GM23338 (cell line): ENCODE measurements around the gene GAB2. TPM values are rescaled to one million over a fixed set of nuclear protein-coding genes. Genes with fewer than 3 reads are reported as not detected.

Experiments
- ATAC-seq: fragments of 200-7000 bp; cut with Tn5 transposase; 3 replicates; pipeline ENCODE4 v1.9.1; 2020
- DNase-seq: peaks from one replicate; pipeline ENCODE4 v3.0.0-alpha.2; 2015; ENCODE audit warnings: low spot score
- H2AFZ ChIP-seq: fragments of 200-600 bp; sonication (generic); 2 replicates; pipeline ENCODE4 v1.8.0; 2016; ENCODE audit warnings: antibody characterized with exemption, mild to moderate bottlenecking, moderate library complexity
- H3F3A ChIP-seq: fragments of 200-600 bp; sonication (generic); replicated peaks from 2 replicates; pipeline ENCODE4 v1.8.0; 2017; ENCODE audit warnings: antibody characterized with exemption, mixed run types, low read depth
- H3K27ac ChIP-seq: fragments of 200-600 bp; sonication (generic); 2 replicates; pipeline ENCODE4 v1.6.1; 2016; ENCODE audit warnings: low read depth
- H3K27me3 ChIP-seq: fragments of 200-600 bp; sonication (generic); 2 replicates; pipeline ENCODE4 v1.8.0; 2016; ENCODE audit warnings: mild to moderate bottlenecking, mixed run types, moderate library complexity; ENCODE audit not compliant: insufficient read depth
- H3K36me3 ChIP-seq: fragments of 200-600 bp; sonication (generic); 2 replicates; pipeline ENCODE4 v1.8.0; 2016; ENCODE audit warnings: mild to moderate bottlenecking; ENCODE audit not compliant: insufficient read depth
- H3K4me1 ChIP-seq: fragments of 200-600 bp; sonication (generic); 2 replicates; pipeline ENCODE4 v1.8.0; 2016; ENCODE audit warnings: mild to moderate bottlenecking, moderate library complexity; ENCODE audit not compliant: insufficient read depth
- H3K4me2 ChIP-seq: fragments of 200-600 bp; sonication (generic); 2 replicates; pipeline ENCODE4 v1.7.1; 2017; ENCODE audit warnings: mixed run types
- H3K4me3 ChIP-seq: fragments of 200-600 bp; sonication (generic); 2 replicates; pipeline ENCODE4 v1.6.1; 2016; ENCODE audit warnings: mixed run types
- H3K79me2 ChIP-seq: fragments of 200-600 bp; sonication (generic); replicated peaks from 2 replicates; pipeline ENCODE4 v1.8.0; 2017; ENCODE audit warnings: mild to moderate bottlenecking; ENCODE audit not compliant: insufficient read depth
- H3K9me2 ChIP-seq: fragments of 200-600 bp; sonication (generic); 2 replicates; pipeline ENCODE4 v1.8.0; 2017; ENCODE audit not compliant: insufficient read depth
- H4K20me1 ChIP-seq: fragments of 200-600 bp; sonication (generic); replicated peaks from 2 replicates; pipeline ENCODE4 v1.8.0; 2017; ENCODE audit warnings: mild to moderate bottlenecking; ENCODE audit not compliant: insufficient read depth
- H3K27ac Mint-ChIP-seq: 2 replicates; pipeline ENCODE4 v1.8.0; 2020; ENCODE audit warnings: inconsistent platforms, mild to moderate bottlenecking, moderate library complexity, mixed read lengths
- H3K27me3 Mint-ChIP-seq: 3 replicates; pipeline ENCODE4 v1.8.0; 2022; ENCODE audit warnings: low read depth, mild to moderate bottlenecking, moderate library complexity, mixed read lengths, inconsistent platforms; ENCODE audit not compliant: insufficient read depth, poor library complexity
- H3K36me3 Mint-ChIP-seq: 3 replicates; pipeline ENCODE4 v1.8.0; 2021; ENCODE audit warnings: low read depth, mild to moderate bottlenecking, inconsistent platforms, moderate library complexity, mixed read lengths
- H3K4me1 Mint-ChIP-seq: 3 replicates; pipeline ENCODE4 v1.8.0; 2020; ENCODE audit warnings: mild to moderate bottlenecking, inconsistent platforms, mixed read lengths
- H3K4me3 Mint-ChIP-seq: 3 replicates; pipeline ENCODE4 v1.8.0; 2021; ENCODE audit warnings: moderate library complexity, mild to moderate bottlenecking, inconsistent platforms, mixed read lengths
- H3K9me3 Mint-ChIP-seq: 3 replicates; pipeline ENCODE4 v1.8.0; 2020; ENCODE audit warnings: moderate library complexity, mild to moderate bottlenecking, inconsistent platforms, mixed read lengths
- CREB1 ChIP-seq: fragments of 250-450 bp; sonication (Bioruptor Pico); IDR thresholded peaks from 2 replicates; pipeline ENCODE4 v1.5.0; 2020; ENCODE audit warnings: low read depth, mild to moderate bottlenecking, moderate library complexity
- CTCF ChIP-seq, 2 experiments: fragments of 200-600 bp in 1 of 2; sonication (generic) in 1 of 2; conservative IDR thresholded peaks; 2 replicates each; pipeline versions ENCODE4 v1.5.1 to v1.6.1; 2016 to 2017; ENCODE audit warnings: antibody characterized with exemption in 2 of 2, low read depth in 2 of 2, mild to moderate bottlenecking in 2 of 2, moderate library complexity in 1 of 2
- ETS1 ChIP-seq: IDR thresholded peaks from 2 replicates; pipeline ENCODE4 v1.6.1; 2016; ENCODE audit warnings: antibody characterized with exemption
- EZH2 ChIP-seq: fragments of 200-600 bp; sonication (generic); IDR thresholded peaks from one replicate; pipeline ENCODE4 v1.8.0; 2017; ENCODE audit warnings: antibody characterized with exemption, mild to moderate bottlenecking, low read depth; ENCODE audit not compliant: unreplicated experiment
- EZH2phosphoT487 ChIP-seq: fragments of 200-600 bp; sonication (generic); IDR thresholded peaks from one replicate; pipeline ENCODE4 v1.8.1; 2018; ENCODE audit warnings: antibody characterized with exemption; ENCODE audit not compliant: unreplicated experiment
- JUNB ChIP-seq: IDR thresholded peaks from one replicate; pipeline ENCODE4 v1.6.1; 2016; ENCODE audit warnings: antibody characterized with exemption; ENCODE audit not compliant: unreplicated experiment
- NANOG ChIP-seq: IDR thresholded peaks from 2 replicates; pipeline ENCODE4 v1.6.1; 2016; ENCODE audit warnings: antibody characterized with exemption, borderline replicate concordance
- POLR2AphosphoS5 ChIP-seq: IDR thresholded peaks from 2 replicates; pipeline ENCODE4 v1.6.1; 2016; ENCODE audit warnings: antibody characterized with exemption, low read depth
- REST ChIP-seq: IDR thresholded peaks from one replicate; pipeline ENCODE4 v1.6.1; 2018; ENCODE audit warnings: antibody characterized with exemption; ENCODE audit not compliant: unreplicated experiment
- STAT1 ChIP-seq: IDR thresholded peaks from one replicate; pipeline ENCODE4 v1.6.1; 2016; ENCODE audit warnings: antibody characterized with exemption; ENCODE audit not compliant: unreplicated experiment
- ZNF114 ChIP-seq: fragments of 250-450 bp; sonication (Bioruptor Pico); IDR thresholded peaks from 2 replicates; pipeline ENCODE4 v1.5.0; 2020; ENCODE audit warnings: mild to moderate bottlenecking, moderate library complexity
- ZNF331 ChIP-seq: fragments of 250-450 bp; sonication (Bioruptor Pico); IDR thresholded peaks from 2 replicates; pipeline ENCODE4 v1.5.0; 2020; ENCODE audit warnings: low read depth, mild to moderate bottlenecking, moderate library complexity
- polyA plus RNA-seq: library from polyadenylated mRNA; unstranded; fragments of >200 nt; fragmentation: Nextera tagmentation; extraction: Ambion mirVana; gene quantifications from 2 replicates; pipeline ENCODE4 v1.2.1, GENCODE V29; 2016
- total RNA-seq: library from RNA; depleted of rRNA; stranded (reverse); fragments of >200 nt; shearing (Covaris generic); gene quantifications from 2 replicates; pipeline ENCODE4 v1.2.3, GENCODE V29; 2014
- TF ChIP-seq, protein P1 (sequence below): fragments of 250-450 bp; sonication (Bioruptor Pico); IDR thresholded peaks from 2 replicates; pipeline ENCODE4 v1.5.0; 2020; ENCODE audit warnings: mild to moderate bottlenecking, moderate library complexity

The GAB2 gene
- total and polyA plus RNA-seq, 2 experiments from 2014 or later, result 2.0 to 10.8 TPM

DNA sequence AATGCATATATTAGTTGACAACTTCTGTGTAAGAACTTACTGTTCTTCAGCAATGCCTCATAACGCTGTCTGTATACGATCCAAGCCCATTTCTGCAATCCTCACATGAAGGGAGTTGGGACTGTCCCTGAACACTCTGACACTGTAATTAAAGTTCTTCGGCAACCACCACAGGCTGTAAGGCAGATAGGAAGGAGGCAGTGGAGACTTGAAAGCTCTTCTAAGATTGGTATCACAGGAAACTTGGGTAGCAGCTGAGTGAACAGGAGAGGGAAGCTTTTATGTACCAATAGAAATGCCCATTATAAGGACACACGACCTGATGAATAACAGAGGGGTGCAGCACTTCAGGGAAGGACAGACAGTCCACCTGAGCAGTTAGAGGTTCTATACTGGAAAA is 12.0 kb upstream of the GAB2 start:
- Histone ChIP-seq H3K9me2 (no peaks in the 10 kb centered on the region), H4K20me1 (no peaks in the 10 kb centered on the region; the same call in none of the 2 replicates), H3K4me3 (no peak overlapping the region), H3K36me3 (no peaks in the 10 kb centered on the region), H3K4me1 (peaks cover 34% of the 10 kb centered on the region), H3K27ac (no peak overlapping the region), H3K4me2 (no peak overlapping the region), H3K79me2 (no peaks in the 10 kb centered on the region), H3F3A (no peaks in the 10 kb centered on the region; the same call in 1 of the 2 replicates), H2AFZ (no peak overlapping the region), H3K27me3 (no peaks in the 10 kb centered on the region)
- Mint-ChIP-seq H3K9me3 (no peaks in the 10 kb centered on the region), H3K4me3 (no peak overlapping the region), H3K27me3 (no peaks in the 10 kb centered on the region), H3K36me3 (no peaks in the 10 kb centered on the region), H3K4me1 (peaks cover 28% of the 10 kb centered on the region), H3K27ac (no peak overlapping the region)
- no peak for DNase-seq
- TF ChIP-seq ZNF331 (CRISPR knock-in tag) (no peak), STAT1 (no peak), POLR2AphosphoS5 (no peak), CTCF (conservative IDR thresholded peaks at IDR 0.05; ENCODE audit: low read depth in 2 of 2) (no peak), EZH2 (no peak), ZNF114 (CRISPR knock-in tag) (no peak), REST (no peak), NANOG (no peak), CREB1 (no peak), JUNB (no peak), EZH2phosphoT487 (no peak), ETS1 (no peak)
- TF ChIP-seq, protein P1, sequence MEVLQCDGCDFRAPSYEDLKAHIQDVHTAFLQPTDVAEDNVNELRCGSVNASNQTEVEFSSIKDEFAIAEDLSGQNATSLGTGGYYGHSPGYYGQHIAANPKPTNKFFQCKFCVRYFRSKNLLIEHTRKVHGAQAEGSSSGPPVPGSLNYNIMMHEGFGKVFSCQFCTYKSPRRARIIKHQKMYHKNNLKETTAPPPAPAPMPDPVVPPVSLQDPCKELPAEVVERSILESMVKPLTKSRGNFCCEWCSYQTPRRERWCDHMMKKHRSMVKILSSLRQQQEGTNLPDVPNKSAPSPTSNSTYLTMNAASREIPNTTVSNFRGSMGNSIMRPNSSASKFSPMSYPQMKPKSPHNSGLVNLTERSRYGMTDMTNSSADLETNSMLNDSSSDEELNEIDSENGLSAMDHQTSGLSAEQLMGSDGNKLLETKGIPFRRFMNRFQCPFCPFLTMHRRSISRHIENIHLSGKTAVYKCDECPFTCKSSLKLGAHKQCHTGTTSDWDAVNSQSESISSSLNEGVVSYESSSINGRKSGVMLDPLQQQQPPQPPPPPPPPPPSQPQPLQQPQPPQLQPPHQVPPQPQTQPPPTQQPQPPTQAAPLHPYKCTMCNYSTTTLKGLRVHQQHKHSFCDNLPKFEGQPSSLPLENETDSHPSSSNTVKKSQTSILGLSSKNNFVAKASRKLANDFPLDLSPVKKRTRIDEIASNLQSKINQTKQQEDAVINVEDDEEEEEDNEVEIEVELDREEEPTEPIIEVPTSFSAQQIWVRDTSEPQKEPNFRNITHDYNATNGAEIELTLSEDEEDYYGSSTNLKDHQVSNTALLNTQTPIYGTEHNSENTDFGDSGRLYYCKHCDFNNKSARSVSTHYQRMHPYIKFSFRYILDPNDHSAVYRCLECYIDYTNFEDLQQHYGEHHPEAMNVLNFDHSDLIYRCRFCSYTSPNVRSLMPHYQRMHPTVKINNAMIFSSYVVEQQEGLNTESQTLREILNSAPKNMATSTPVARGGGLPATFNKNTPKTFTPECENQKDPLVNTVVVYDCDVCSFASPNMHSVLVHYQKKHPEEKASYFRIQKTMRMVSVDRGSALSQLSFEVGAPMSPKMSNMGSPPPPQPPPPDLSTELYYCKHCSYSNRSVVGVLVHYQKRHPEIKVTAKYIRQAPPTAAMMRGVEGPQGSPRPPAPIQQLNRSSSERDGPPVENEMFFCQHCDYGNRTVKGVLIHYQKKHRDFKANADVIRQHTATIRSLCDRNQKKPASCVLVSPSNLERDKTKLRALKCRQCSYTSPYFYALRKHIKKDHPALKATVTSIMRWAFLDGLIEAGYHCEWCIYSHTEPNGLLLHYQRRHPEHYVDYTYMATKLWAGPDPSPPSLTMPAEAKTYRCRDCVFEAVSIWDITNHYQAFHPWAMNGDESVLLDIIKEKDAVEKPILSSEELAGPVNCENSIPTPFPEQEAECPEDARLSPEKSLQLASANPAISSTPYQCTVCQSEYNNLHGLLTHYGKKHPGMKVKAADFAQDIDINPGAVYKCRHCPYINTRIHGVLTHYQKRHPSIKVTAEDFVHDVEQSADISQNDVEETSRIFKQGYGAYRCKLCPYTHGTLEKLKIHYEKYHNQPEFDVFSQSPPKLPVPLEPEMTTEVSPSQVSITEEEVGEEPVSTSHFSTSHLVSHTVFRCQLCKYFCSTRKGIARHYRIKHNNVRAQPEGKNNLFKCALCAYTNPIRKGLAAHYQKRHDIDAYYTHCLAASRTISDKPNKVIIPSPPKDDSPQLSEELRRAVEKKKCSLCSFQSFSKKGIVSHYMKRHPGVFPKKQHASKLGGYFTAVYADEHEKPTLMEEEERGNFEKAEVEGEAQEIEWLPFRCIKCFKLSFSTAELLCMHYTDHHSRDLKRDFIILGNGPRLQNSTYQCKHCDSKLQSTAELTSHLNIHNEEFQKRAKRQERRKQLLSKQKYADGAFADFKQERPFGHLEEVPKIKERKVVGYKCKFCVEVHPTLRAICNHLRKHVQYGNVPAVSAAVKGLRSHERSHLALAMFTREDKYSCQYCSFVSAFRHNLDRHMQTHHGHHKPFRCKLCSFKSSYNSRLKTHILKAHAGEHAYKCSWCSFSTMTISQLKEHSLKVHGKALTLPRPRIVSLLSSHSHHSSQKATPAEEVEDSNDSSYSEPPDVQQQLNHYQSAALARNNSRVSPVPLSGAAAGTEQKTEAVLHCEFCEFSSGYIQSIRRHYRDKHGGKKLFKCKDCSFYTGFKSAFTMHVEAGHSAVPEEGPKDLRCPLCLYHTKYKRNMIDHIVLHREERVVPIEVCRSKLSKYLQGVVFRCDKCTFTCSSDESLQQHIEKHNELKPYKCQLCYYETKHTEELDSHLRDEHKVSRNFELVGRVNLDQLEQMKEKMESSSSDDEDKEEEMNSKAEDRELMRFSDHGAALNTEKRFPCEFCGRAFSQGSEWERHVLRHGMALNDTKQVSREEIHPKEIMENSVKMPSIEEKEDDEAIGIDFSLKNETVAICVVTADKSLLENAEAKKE (CRISPR knock-in tag), result no peak
- no peak for ATAC-seq
